ENCODE measurements around the gene CCDC40. TPM values are rescaled to one million over a fixed set of nuclear protein-coding genes. Genes with fewer than 3 reads are reported as not detected.

Gene CCDC40
- total and polyA plus RNA-seq, 2 of the 13 experiments (the other 11 are each of a cell fraction or from before 2014, with no cell fraction given), result 4.1 to 5.5 TPM

GRCh38 chr17:80133626-80133970 is 97.2 kb downstream of the CCDC40 start:
- Histone ChIP-seq H3K4me2 (ENCODE audit: low read depth, low read length) (no peak overlapping the region), H3K9ac (ENCODE audit: insufficient read depth, low read depth, low read length) (no peak overlapping the region), H3K4me3 (replicated peaks in 1 of 3; ENCODE audit: insufficient read depth in 1 of 3, low read depth in 2 of 3, low read length in 3 of 3) (no peak overlapping the region), H3K27me3 (ENCODE audit: control insufficient read depth in 1 of 2, insufficient read depth in 2 of 2, low read length in 2 of 2) (no peaks in the 10 kb centered on the region), H3K36me3 (replicated peaks in 1 of 2; ENCODE audit: control insufficient read depth in 1 of 2, insufficient read depth in 2 of 2, low read length in 2 of 2) (peaks cover 33 to 55% of the 10 kb centered on the region in 2 experiments), H4K20me1 (ENCODE audit: insufficient read depth, low read length) (no peaks in the 10 kb centered on the region), H3K4me1 (ENCODE audit: insufficient read depth, low read length) (peaks cover 20% of the 10 kb centered on the region), H3K27ac (ENCODE audit: extremely low read length, insufficient read depth, low read length) (no peak overlapping the region), H3K9me3 (ENCODE audit: low read length) (no peaks in the 10 kb centered on the region), H3K79me2 (ENCODE audit: insufficient read depth, low read length) (no peaks in the 10 kb centered on the region), H2AFZ (ENCODE audit: low read length) (no peak overlapping the region)
- CTCF ChIA-PET (ENCODE audit: low intra/inter-chr PET ratio, low total read pairs), result no interaction called here
- intact Hi-C loops (cut with micrococcal nuclease; ENCODE audit: unreplicated experiment), result no loop called here
- BruUV-seq (replicated peaks), result no TSS peak
- in situ Hi-C loops (cut with HindIII; ENCODE audit: extremely low pct_ligation_motif_present, low pct_unique_long_range_greater_than_20kb), result no loop called here
- TF ChIP-seq RAD51 (IDR thresholded peaks at IDR 0.05; ENCODE audit: borderline replicate concordance) (no peak), AGO2 (optimal IDR thresholded peaks at IDR 0.05; ENCODE audit: low read depth, low read length) (peak; percentile 57), TP53 (CRISPR knock-in tag; conservative IDR thresholded peaks at IDR 0.05) (no peak), NFIB (CRISPR knock-in tag; IDR thresholded peaks at IDR 0.05; ENCODE audit: borderline replicate concordance) (no peak), KDM5B (CRISPR knock-in tag; IDR thresholded peaks at IDR 0.05; ENCODE audit: borderline replicate concordance) (no peak)
- 96% methylated on average over 6 of the region's 6 CpGs for WGBS (ENCODE audit: low lambda C conversion rate)
- POLR2A ChIA-PET, result interaction anchor here (0.6 to 2.1 kb wide), 4 partner anchors 12 to 66 kb away, joined by 3 to 10 read pairs (median 4); partner anchors contain the start of genes EIF4A3 and GAA
- ATAC-seq (peak; percentile 28; the same call in 2 of the 3 replicates), DNase-seq (ENCODE audit: low spot score) (no peak), FAIRE-seq (no peak)

DNA sequence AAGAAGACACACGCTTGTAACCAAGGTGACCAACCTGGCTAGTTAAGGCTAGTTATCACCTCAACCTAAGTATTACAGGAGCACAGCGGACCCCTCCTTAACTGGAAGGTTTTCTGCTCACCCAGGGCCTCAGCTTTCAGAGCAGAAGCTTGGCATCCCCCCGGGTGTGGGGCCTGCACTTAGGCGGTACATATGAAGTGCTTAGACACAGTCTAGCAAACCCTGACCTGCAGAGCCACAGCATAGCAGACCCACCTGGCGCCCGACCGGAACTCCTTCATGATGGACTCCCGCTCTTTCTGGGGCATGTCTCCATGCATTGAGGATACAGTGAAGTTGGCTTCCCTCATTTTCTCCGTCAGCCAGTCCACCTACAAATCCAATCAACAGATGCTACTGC is 100.7 kb downstream of the CCDC40 start:
- Histone ChIP-seq H3K4me3 (replicated peaks in 1 of 3; ENCODE audit: insufficient read depth in 1 of 3, low read depth in 2 of 3, low read length in 3 of 3) (no peak overlapping the region), H3K9ac (ENCODE audit: insufficient read depth, low read depth, low read length) (no peak overlapping the region), H3K36me3 (replicated peaks in 1 of 2; ENCODE audit: control insufficient read depth in 1 of 2, insufficient read depth in 2 of 2, low read length in 2 of 2) (peaks cover 48 to 90% of the 10 kb centered on the region in 2 experiments), H3K9me3 (ENCODE audit: low read length) (no peaks in the 10 kb centered on the region), H3K27ac (ENCODE audit: extremely low read length, insufficient read depth, low read length) (no peak overlapping the region), H2AFZ (ENCODE audit: low read length) (no peak overlapping the region), H3K4me2 (ENCODE audit: low read depth, low read length) (no peak overlapping the region), H3K79me2 (ENCODE audit: insufficient read depth, low read length) (peaks cover 3% of the 10 kb centered on the region), H3K4me1 (ENCODE audit: insufficient read depth, low read length) (no peaks in the 10 kb centered on the region; the same call in 1 of the 2 replicates), H3K27me3 (ENCODE audit: control insufficient read depth in 1 of 2, insufficient read depth in 2 of 2, low read length in 2 of 2) (no peaks in the 10 kb centered on the region), H4K20me1 (ENCODE audit: insufficient read depth, low read length) (no peaks in the 10 kb centered on the region)
- FAIRE-seq, result peak; percentile 21
- intact Hi-C loops (cut with micrococcal nuclease; ENCODE audit: unreplicated experiment) (no loop called here), in situ Hi-C loops (cut with HindIII; ENCODE audit: extremely low pct_ligation_motif_present, low pct_unique_long_range_greater_than_20kb) (no loop called here)
- TF ChIP-seq, protein P1, sequence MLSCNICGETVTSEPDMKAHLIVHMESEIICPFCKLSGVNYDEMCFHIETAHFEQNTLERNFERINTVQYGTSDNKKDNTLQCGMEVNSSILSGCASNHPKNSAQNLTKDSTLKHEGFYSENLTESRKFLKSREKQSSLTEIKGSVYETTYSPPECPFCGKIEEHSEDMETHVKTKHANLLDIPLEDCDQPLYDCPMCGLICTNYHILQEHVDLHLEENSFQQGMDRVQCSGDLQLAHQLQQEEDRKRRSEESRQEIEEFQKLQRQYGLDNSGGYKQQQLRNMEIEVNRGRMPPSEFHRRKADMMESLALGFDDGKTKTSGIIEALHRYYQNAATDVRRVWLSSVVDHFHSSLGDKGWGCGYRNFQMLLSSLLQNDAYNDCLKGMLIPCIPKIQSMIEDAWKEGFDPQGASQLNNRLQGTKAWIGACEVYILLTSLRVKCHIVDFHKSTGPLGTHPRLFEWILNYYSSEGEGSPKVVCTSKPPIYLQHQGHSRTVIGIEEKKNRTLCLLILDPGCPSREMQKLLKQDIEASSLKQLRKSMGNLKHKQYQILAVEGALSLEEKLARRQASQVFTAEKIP (CRISPR knock-in tag; IDR thresholded peaks at IDR 0.05; ENCODE audit: borderline replicate concordance), result no peak
- TF ChIP-seq RBFOX2 (IDR thresholded peaks at IDR 0.05; ENCODE audit: low read depth, low read length), result 0 out of 2 replicates have a peak, but pooled peaks have one; percentile 27
- no peak for TF ChIP-seq ZNF354B (CRISPR knock-in tag; IDR thresholded peaks at IDR 0.05)
- no peak for TF ChIP-seq ZNF552 (CRISPR knock-in tag; IDR thresholded peaks at IDR 0.05; ENCODE audit: borderline replicate concordance)
- ChIA-PET POLR2A (no interaction called here), CTCF (ENCODE audit: low intra/inter-chr PET ratio, low total read pairs) (no interaction called here)
- no peak for ATAC-seq
- WGBS (ENCODE audit: low lambda C conversion rate), result 95% methylated on average over 9 of the region's 9 CpGs
- BruUV-seq (replicated peaks), result no TSS peak
- DNase-seq (ENCODE audit: low spot score), result no peak
